ENCODE data around the gene MTERF4.

The MTERF4 gene

GRCh38 chr2:241136191-241136590, 34.1 kb upstream of the MTERF4 start:
- no peak overlapping the region for H3K4me3 ChIP-seq (ENCODE audit: low read depth, low read length)
- DNase-seq: no peak
- no peaks in the 10 kb centered on the region for H3K27me3 ChIP-seq (replicated peaks)
- in situ Hi-C loops (cut with HindIII; ENCODE audit: low pct_ligation_motif_present, low sequenced_read_pairs): no loop called here
- TF ChIP-seq CTCF (IDR thresholded peaks at IDR 0.05; ENCODE audit: low read depth, low read length, missing control alignments): no peak
- no peaks in the 10 kb centered on the region for H3K36me3 ChIP-seq (replicated peaks)
- no peak overlapping the region for H3K27ac ChIP-seq

GRCh38 chr2:241135737-241136136, 33.6 kb upstream of the MTERF4 start:
- TF ChIP-seq CTCF (IDR thresholded peaks at IDR 0.05; ENCODE audit: low read depth, low read length, missing control alignments): no peak
- Histone ChIP-seq H3K27ac (no peak overlapping the region), H3K27me3 (replicated peaks) (no peaks in the 10 kb centered on the region), H3K4me3 (ENCODE audit: low read depth, low read length) (no peak overlapping the region), H3K36me3 (replicated peaks) (no peaks in the 10 kb centered on the region)
- in situ Hi-C loops (cut with HindIII; ENCODE audit: low pct_ligation_motif_present, low sequenced_read_pairs): no loop called here
- no peak for DNase-seq

GRCh38 chr2:241134711-241135110, 32.6 kb upstream of the MTERF4 start:
- no peak for TF ChIP-seq CTCF (IDR thresholded peaks at IDR 0.05; ENCODE audit: low read depth, low read length, missing control alignments)
- no peak for DNase-seq
- Histone ChIP-seq H3K4me3 (ENCODE audit: low read depth, low read length) (no peak overlapping the region), H3K36me3 (replicated peaks) (no peaks in the 10 kb centered on the region), H3K27me3 (replicated peaks) (no peaks in the 10 kb centered on the region), H3K27ac (no peak overlapping the region)
- in situ Hi-C loops (cut with HindIII; ENCODE audit: low pct_ligation_motif_present, low sequenced_read_pairs): no loop called here

- no peak overlapping the region for H3K27ac ChIP-seq
- H3K36me3 ChIP-seq (replicated peaks): no peaks in the 10 kb centered on the region
- no peak for TF ChIP-seq CTCF (IDR thresholded peaks at IDR 0.05; ENCODE audit: low read depth, low read length, missing control alignments)
- DNase-seq: no peak
- in situ Hi-C loops (cut with HindIII; ENCODE audit: low pct_ligation_motif_present, low sequenced_read_pairs): no loop called here
- no peaks in the 10 kb centered on the region for H3K27me3 ChIP-seq (replicated peaks)
- H3K4me3 ChIP-seq (ENCODE audit: low read depth, low read length): no peak overlapping the region
Measured at GRCh38 chr2:241133436-241133820, 31.3 kb upstream of the MTERF4 start.

- no peak for DNase-seq
- no peak overlapping the region for H3K27ac ChIP-seq
- in situ Hi-C loops (cut with HindIII; ENCODE audit: low pct_ligation_motif_present, low sequenced_read_pairs): no loop called here
- H3K36me3 ChIP-seq (replicated peaks): no peaks in the 10 kb centered on the region
- TF ChIP-seq CTCF (IDR thresholded peaks at IDR 0.05; ENCODE audit: low read depth, low read length, missing control alignments): no peak
- no peak overlapping the region for H3K4me3 ChIP-seq (ENCODE audit: low read depth, low read length)
- H3K27me3 ChIP-seq (replicated peaks): no peaks in the 10 kb centered on the region
Measured at GRCh38 chr2:241132538-241133435, 30.7 kb upstream of the MTERF4 start.

GRCh38 chr2:241131531-241131930, 29.4 kb upstream of the MTERF4 start:
- H3K27ac ChIP-seq: no peak overlapping the region
- DNase-seq: no peak
- in situ Hi-C loops (cut with HindIII; ENCODE audit: low pct_ligation_motif_present, low sequenced_read_pairs): no loop called here
- TF ChIP-seq CTCF (IDR thresholded peaks at IDR 0.05; ENCODE audit: low read depth, low read length, missing control alignments): no peak
- no peaks in the 10 kb centered on the region for H3K27me3 ChIP-seq (replicated peaks)
- H3K4me3 ChIP-seq (ENCODE audit: low read depth, low read length): no peak overlapping the region
- no peaks in the 10 kb centered on the region for H3K36me3 ChIP-seq (replicated peaks)

Data from brain microvascular endothelial cell (primary cell).